Adrenal gland (tissue), 12 donors: ENCODE results near the gene EIF3D. TPM values are rescaled to one million over a fixed set of nuclear protein-coding genes. Genes with fewer than 3 reads are reported as not detected.

Source experiments
- DNase-seq, 7 donors: peaks; one replicate each; pipeline ENCODE4 v3.0.0-alpha.2; 2019 to 2020
- H3K27ac ChIP-seq, 5 donors: fragments of 200-600 bp; sonication (generic) in 4 of 5; 1 replicate in 3 of 5; 2 replicates in 2 of 5; pipeline versions ENCODE4 v1.5.1 to v1.8.0; 2016 to 2020; ENCODE audit warnings: mild to moderate bottlenecking in 1 of 5
- H3K27me3 ChIP-seq: fragments of 200-600 bp; 2 replicates; pipeline ENCODE4 v1.8.0; 2021
- H3K36me3 ChIP-seq, 2 donors: fragments of 200-600 bp; replicated peaks in 1 of 2; 1 replicate in 1 of 2; 2 replicates in 1 of 2; pipeline versions ENCODE4 v1.5.1 to v1.8.0; 2018 to 2022
- H3K4me1 ChIP-seq, 2 donors: fragments of 200-600 bp; replicated peaks in 1 of 2; 1 replicate in 1 of 2; 2 replicates in 1 of 2; pipeline versions ENCODE4 v1.5.1 to v1.8.0; 2018 to 2021
- H3K4me3 ChIP-seq, 4 donors: fragments of 200-600 bp; sonication (generic) in 3 of 4; one replicate each; pipeline ENCODE4 v1.5.1; 2016 to 2018
- H3K9me3 ChIP-seq, 3 donors: fragments of 200-600 bp; sonication (generic) in 1 of 3; replicated peaks in 1 of 3; 1 replicate in 2 of 3; 2 replicates in 1 of 3; pipeline versions ENCODE4 v1.5.1 to v1.8.0; 2016 to 2021
- CTCF ChIP-seq, 6 experiments: fragments of 450-650 bp in 4 of 6; fragments of 200-600 bp in 2 of 6; sonication (generic) in 1 of 6; IDR thresholded peaks; 1 replicate in 5 of 6; 2 replicates in 1 of 6; pipeline versions ENCODE4 v1.5.1 to v1.8.0; 2016 to 2021; ENCODE audit warnings: antibody characterized with exemption in 6 of 6, mild to moderate bottlenecking in 2 of 6, moderate library complexity in 1 of 6
- POLR2A ChIP-seq, 2 donors: fragments of 450-650 bp; IDR thresholded peaks; one replicate each; pipeline ENCODE4 v1.6.1; 2017; ENCODE audit warnings: antibody characterized with exemption in 2 of 2, mild to moderate bottlenecking in 2 of 2, moderate library complexity in 1 of 2
- WGBS, 4 donors: extraction: QIAGEN DNeasy Blood & Tissue Kit in 2 of 4; methylation state at CpG; one replicate each; pipeline versions ENCODE4 v1.1.5 to v1.1.7; 2013 to 2017; 5-methylcytosine and 5-hydroxymethylcytosine counted together
- intact Hi-C, 2 donors: fragments of 100-400 bp; cut with DNase I; formaldehyde crosslinking; loops; one replicate each; pipeline versions ENCODE4 v1.14.1 to v1.15.0; 2022 to 2023
- polyA plus RNA-seq, 3 donors: library from polyadenylated mRNA; stranded (reverse); fragments of 200-250 nt in 2 of 3; fragments of 350-450 nt in 1 of 3; fragmentation: Illumina TruSeq in 1 of 3; extraction: RNeasy Lipid Tissue Mini Kit (QIAGEN cat#74804) in 1 of 3; gene quantifications; one replicate each; pipeline ENCODE4 v1.2.3, GENCODE V29; 2013 to 2014
- total RNA-seq, 9 donors: library from RNA; depleted of rRNA in 4 of 9; stranded (reverse); fragments of >200 nt in 4 of 9; fragments of 120-200 nt in 1 of 9; fragmentation: NEBNext Ultra II Directional in 1 of 9; extraction: Animal tissue kit (Norgen Biotek cat#: 25700) in 1 of 9; gene quantifications; one replicate each; pipeline versions ENCODE4 v1.1.0 to v1.2.4, GENCODE V29; 2013 to 2023
- donor health status: healthy with polysubstance abuse.
- donor health status: Bipolar disorder and iron deficiency.
- donor health status: DM: yes; HTN: yes; CAD: no.
- donor health status: DM: no; HTN: no; CAD: no.
- donor health status: DM: no; HTN: no; CAD: no.
- donor health status: DM: yes; HTN: yes; CAD: no.

EIF3D gene
- total and polyA plus RNA-seq, 12 donors = 118 to 319 (median 174) TPM

DNA sequence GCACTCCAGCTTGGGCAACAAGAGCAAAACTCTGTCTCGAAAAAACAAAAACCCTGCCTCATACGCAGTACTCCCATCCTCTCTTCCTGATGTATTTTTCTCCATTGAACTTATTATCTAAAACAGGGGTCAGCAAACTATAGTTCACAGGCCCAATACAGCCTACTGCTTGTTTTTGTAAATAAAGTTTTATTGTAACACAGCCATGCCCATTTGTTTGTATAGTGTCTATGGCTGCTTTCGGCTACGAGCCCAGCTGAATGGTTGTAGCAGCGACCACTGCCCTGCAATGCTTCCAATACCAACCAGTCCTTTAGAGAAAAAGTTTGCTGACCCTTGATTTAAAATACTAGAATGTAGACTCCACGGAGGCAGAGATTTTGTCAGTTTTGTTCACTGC is 53.6 kb downstream of the EIF3D start:
- H3K9me3 ChIP-seq = no peaks in the 10 kb centered on the region
- H3K27ac ChIP-seq = no peak overlapping the region
- no peaks in the 10 kb centered on the region for H3K27me3 ChIP-seq
- TF ChIP-seq POLR2A (IDR thresholded peaks at IDR 0.05) = no peak
- no peak for TF ChIP-seq CTCF (IDR thresholded peaks at IDR 0.05)
- WGBS, 4 donors = 94 to 97% (median 95%) methylated on average over 5 to 6 of the region's 6 CpGs
- intact Hi-C loops = no loop called here
- peaks cover 37 to 62% of the 10 kb centered on the region in 2 donors for H3K4me1 ChIP-seq
- peaks cover 0 to 68% of the 10 kb centered on the region in 2 donors for H3K36me3 ChIP-seq
- no peak overlapping the region for H3K4me3 ChIP-seq
- no peak for DNase-seq

GRCh38 chr22:36472689-36473088 is 56.3 kb downstream of the EIF3D start:
- DNase-seq = peak in 6 of 7 donors; percentile 56 to 79 (median 62)
- TF ChIP-seq CTCF (IDR thresholded peaks at IDR 0.05) = no peak
- peak in 1 of 2 donors; percentile 7 for TF ChIP-seq POLR2A (IDR thresholded peaks at IDR 0.05)
- Histone ChIP-seq H3K36me3 (peaks cover 0 to 58% of the 10 kb centered on the region in 2 donors), H3K9me3 (no peaks in the 10 kb centered on the region), H3K27ac (peak overlapping the region; percentile 59 to 87 (median 73)), H3K4me3 (no peak overlapping the region), H3K4me1 (peaks cover 26 to 43% of the 10 kb centered on the region in 2 donors), H3K27me3 (no peaks in the 10 kb centered on the region)
- 36 to 53% (median 47%) methylated on average over 12 to 13 of the region's 13 CpGs for WGBS, 4 donors
- intact Hi-C loops = loop anchor here in 1 of 2 donors (5.0 kb wide), 1 partner anchor 170 kb away; no protein-coding TSS in a partner anchor

DNA sequence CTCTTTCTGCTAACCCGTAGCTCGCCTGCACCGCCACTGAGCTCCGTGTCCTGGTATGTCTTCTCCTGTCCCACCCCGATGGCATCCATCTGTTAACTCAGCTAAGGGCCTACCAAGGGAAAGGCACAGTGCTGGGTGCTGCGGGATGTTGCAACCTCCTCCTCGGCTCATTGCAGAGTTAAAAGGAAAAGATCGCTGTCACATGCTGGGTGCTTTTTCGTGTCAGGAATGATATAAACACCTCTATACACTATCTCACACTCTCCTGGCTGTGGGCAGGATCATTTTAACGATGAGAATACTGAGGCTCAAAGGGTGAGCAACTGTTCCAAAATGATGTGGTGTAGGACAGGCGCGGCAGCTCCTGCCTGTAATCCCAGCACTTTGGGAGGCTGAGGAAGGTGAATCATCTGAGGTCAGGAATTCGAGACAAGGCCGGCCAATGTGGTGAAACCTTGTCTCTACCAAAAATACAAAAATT is 57.6 kb downstream of the EIF3D start:
- Histone ChIP-seq H3K27ac (peak overlapping the region in 4 of 5 donors; percentile 59 to 87 (median 76)), H3K36me3 (peaks cover 0 to 55% of the 10 kb centered on the region in 2 donors), H3K4me3 (no peak overlapping the region), H3K4me1 (peaks cover 26 to 41% of the 10 kb centered on the region in 2 donors), H3K9me3 (no peaks in the 10 kb centered on the region), H3K27me3 (no peaks in the 10 kb centered on the region)
- intact Hi-C loops = loop anchor here (2.0 to 5.0 kb wide), 2 partner anchors 169 to 171 kb away; no protein-coding TSS in a partner anchor
- no peak for TF ChIP-seq POLR2A (IDR thresholded peaks at IDR 0.05)
- TF ChIP-seq CTCF (IDR thresholded peaks at IDR 0.05) = no peak
- DNase-seq = peak in 6 of 7 donors; percentile 63 to 78 (median 72)
- 60 to 80% (median 70%) methylated on average over 12 to 14 of the region's 14 CpGs for WGBS, 4 donors

DNA sequence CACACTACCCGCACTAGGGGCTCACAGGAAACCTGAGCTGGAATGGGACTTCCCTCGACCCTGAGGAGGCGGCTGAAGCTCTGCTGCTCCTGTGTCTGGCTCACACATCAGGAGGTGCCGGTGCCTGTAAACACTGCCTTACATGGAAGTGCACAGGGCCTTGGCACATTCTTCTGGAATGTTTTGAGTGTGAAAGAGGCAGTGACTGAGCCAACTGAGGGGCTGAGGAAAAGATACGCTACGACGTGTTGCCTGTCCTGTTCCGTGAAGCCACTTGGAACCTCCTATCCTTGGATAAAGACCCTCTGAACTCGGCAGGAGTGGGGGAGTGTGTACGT is 58.0 kb downstream of the EIF3D start:
- no peak overlapping the region for H3K4me3 ChIP-seq
- peaks cover 26 to 42% of the 10 kb centered on the region in 2 donors for H3K4me1 ChIP-seq
- peak in 1 of 7 donors; percentile 9 for DNase-seq
- WGBS, 4 donors = 64 to 72% (median 67%) methylated on average over 6 to 10 of the region's 10 CpGs
- no peaks in the 10 kb centered on the region for H3K27me3 ChIP-seq
- H3K36me3 ChIP-seq = peaks cover 0 to 50% of the 10 kb centered on the region in 2 donors
- intact Hi-C loops = loop anchor here (2.0 to 5.0 kb wide), 2 partner anchors 169 to 170 kb away; no protein-coding TSS in a partner anchor
- no peaks in the 10 kb centered on the region for H3K9me3 ChIP-seq
- peak overlapping the region in 4 of 5 donors; percentile 59 to 87 (median 76) for H3K27ac ChIP-seq
- TF ChIP-seq CTCF (IDR thresholded peaks at IDR 0.05) (no peak), POLR2A (IDR thresholded peaks at IDR 0.05) (no peak)
